Choroid plexus epithelial cell (primary cell): ENCODE results near the gene CACNG7.

Experiments used
- DNase-seq: peaks from one replicate; pipeline ENCODE4 v3.0.0-alpha.2; 2010; ENCODE audit warnings: low read depth
- H3K4me3 ChIP-seq: 2 replicates; pipeline ENCODE4 v1.5.1; 2011; ENCODE audit warnings: low read depth, mild to moderate bottlenecking, control low read depth, low read length, moderate library complexity
- CTCF ChIP-seq: conservative IDR thresholded peaks from 2 replicates; pipeline ENCODE4 v1.5.1; 2011; ENCODE audit warnings: low read depth, mild to moderate bottlenecking, control low read depth, inconsistent platforms, low read length, moderate library complexity

Gene CACNG7

GRCh38 chr19:53969366-53969765 is 60.3 kb downstream of the CACNG7 start:
- no peak for TF ChIP-seq CTCF
- H3K4me3 ChIP-seq: no peak overlapping the region
- no peak for DNase-seq

- no peak for TF ChIP-seq CTCF
- H3K4me3 ChIP-seq: no peak overlapping the region
- no peak for DNase-seq
Observed at GRCh38 chr19:53971673-53972072, 62.6 kb downstream of the CACNG7 start.

- TF ChIP-seq CTCF: no peak
- H3K4me3 ChIP-seq: peak overlapping the region; percentile 58
- peak; percentile 93 for DNase-seq
Observed at GRCh38 chr19:53977429-53977990, 68.4 kb downstream of the CACNG7 start.

- H3K4me3 ChIP-seq: peak overlapping the region; percentile 58
- no peak for TF ChIP-seq CTCF
- DNase-seq: peak; percentile 99
Observed at GRCh38 chr19:53977991-53978731, 69.1 kb downstream of the CACNG7 start.

- no peak for DNase-seq
- peak overlapping the region; percentile 57 for H3K4me3 ChIP-seq
- TF ChIP-seq CTCF: no peak
Observed at GRCh38 chr19:53978975-53979801, 70.1 kb downstream of the CACNG7 start.

- H3K4me3 ChIP-seq: peak overlapping the region; percentile 57
- TF ChIP-seq CTCF: peak; percentile 17
- DNase-seq: peak; percentile 89
Observed at GRCh38 chr19:53980539-53981375, 71.7 kb downstream of the CACNG7 start.
